Measurements from ENCODE around the gene TTLL9. TPM values are rescaled to one million over a fixed set of nuclear protein-coding genes. Genes with fewer than 3 reads are reported as not detected.

TTLL9 gene
- total RNA-seq, 1 donor from 2014 or later: 0.60 TPM

DNA sequence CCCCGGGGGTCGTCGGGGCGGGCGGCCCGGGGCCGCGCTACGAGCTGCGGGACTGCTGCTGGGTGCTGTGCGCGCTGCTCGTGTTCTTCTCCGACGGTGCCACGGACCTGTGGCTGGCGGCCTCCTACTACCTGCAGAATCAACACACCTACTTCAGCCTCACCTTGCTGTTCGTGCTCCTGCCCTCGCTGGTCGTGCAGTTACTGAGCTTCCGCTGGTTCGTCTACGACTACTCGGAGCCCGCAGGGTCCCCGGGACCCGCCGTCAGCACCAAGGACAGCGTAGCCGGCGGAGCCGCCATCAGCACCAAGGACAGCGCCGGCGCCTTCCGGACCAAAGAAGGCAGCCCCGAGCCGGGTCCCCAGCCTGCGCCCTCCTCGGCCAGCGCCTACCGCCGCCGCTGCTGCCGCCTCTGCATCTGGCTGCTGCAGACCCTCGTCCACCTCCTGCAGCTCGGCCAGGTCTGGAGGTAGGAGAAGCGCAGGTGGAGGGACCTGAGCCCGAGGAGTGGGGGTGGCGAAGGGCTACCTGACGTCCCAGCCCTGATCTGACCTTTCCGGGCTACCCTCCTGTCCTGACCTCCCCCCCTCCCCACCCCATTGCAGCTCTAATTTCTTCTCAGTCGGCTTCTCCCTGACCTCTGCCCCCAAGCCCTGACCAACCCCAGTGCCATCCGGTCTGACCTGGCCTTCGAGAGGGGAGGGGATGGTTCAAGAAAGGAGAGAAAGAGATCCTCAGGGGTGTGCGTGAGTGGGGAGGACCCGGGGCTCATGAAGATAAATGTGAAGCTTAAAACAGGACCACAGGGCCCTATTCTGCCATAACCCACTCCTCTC lies 98.1 kb downstream of the TTLL9 start:
- peaks cover 14% of the 10 kb centered on the region for H3K4me1 Mint-ChIP-seq
- H3K4me3 Mint-ChIP-seq: peak overlapping the region; percentile 85
- POLR2A ChIA-PET: no interaction called here
- no peaks in the 10 kb centered on the region for H3K9me3 Mint-ChIP-seq
- ATAC-seq (ENCODE audit: low read depth): peak; percentile 99
- CTCF ChIA-PET: interaction anchor here (0.6 kb wide), 1 partner anchor 16 kb away, joined by 3 read pairs; the partner anchor contains the start of gene PDRG1
- peak; percentile 86 for DNase-seq
- no peaks in the 10 kb centered on the region for H3K36me3 Mint-ChIP-seq (ENCODE audit: low read depth)
- peaks cover 45% of the 10 kb centered on the region for H3K27me3 Mint-ChIP-seq
- intact Hi-C loops (cut with micrococcal nuclease): loop anchor here (1.0 to 5.0 kb wide), 2 partner anchors 16 to 64 kb away; partner anchors contain the start of gene PDRG1
- H3K27ac Mint-ChIP-seq: peak overlapping the region; percentile 12
- TF ChIP-seq, protein P1, sequence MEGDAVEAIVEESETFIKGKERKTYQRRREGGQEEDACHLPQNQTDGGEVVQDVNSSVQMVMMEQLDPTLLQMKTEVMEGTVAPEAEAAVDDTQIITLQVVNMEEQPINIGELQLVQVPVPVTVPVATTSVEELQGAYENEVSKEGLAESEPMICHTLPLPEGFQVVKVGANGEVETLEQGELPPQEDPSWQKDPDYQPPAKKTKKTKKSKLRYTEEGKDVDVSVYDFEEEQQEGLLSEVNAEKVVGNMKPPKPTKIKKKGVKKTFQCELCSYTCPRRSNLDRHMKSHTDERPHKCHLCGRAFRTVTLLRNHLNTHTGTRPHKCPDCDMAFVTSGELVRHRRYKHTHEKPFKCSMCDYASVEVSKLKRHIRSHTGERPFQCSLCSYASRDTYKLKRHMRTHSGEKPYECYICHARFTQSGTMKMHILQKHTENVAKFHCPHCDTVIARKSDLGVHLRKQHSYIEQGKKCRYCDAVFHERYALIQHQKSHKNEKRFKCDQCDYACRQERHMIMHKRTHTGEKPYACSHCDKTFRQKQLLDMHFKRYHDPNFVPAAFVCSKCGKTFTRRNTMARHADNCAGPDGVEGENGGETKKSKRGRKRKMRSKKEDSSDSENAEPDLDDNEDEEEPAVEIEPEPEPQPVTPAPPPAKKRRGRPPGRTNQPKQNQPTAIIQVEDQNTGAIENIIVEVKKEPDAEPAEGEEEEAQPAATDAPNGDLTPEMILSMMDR (IDR thresholded peaks at IDR 0.05): no peak

DNA sequence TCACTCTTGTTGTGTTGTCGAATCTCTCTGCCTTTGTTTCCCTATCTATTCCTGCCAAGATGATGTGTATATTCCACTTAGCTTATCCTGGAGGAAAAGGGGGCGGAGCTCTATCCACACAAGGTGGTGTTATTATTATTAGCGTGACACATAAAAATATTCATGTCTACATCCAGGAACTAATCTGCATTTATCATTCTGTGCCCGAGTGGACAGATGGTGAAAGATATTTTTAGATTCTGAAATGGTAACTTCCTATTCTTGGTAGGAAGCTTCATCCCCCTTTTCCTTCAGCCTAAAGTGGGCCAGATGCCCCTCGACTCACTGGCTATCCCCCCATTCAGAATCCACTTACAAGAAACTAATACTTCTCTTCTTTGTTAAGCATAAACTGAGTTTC lies 99.6 kb downstream of the TTLL9 start:
- no peak overlapping the region for H3K27ac Mint-ChIP-seq
- H3K27me3 Mint-ChIP-seq: peaks cover 50% of the 10 kb centered on the region
- no peaks in the 10 kb centered on the region for H3K9me3 Mint-ChIP-seq
- intact Hi-C loops (cut with micrococcal nuclease): loop anchor here (5.0 kb wide), 1 partner anchor 62 kb away; no protein-coding TSS in a partner anchor
- H3K36me3 Mint-ChIP-seq (ENCODE audit: low read depth): no peaks in the 10 kb centered on the region
- ChIA-PET POLR2A (no interaction called here), CTCF (no interaction called here)
- TF ChIP-seq, protein P1 (IDR thresholded peaks at IDR 0.05): no peak
- H3K4me1 Mint-ChIP-seq: peaks cover 14% of the 10 kb centered on the region
- no peak overlapping the region for H3K4me3 Mint-ChIP-seq
- DNase-seq (no peak), ATAC-seq (ENCODE audit: low read depth) (no peak)

DNA sequence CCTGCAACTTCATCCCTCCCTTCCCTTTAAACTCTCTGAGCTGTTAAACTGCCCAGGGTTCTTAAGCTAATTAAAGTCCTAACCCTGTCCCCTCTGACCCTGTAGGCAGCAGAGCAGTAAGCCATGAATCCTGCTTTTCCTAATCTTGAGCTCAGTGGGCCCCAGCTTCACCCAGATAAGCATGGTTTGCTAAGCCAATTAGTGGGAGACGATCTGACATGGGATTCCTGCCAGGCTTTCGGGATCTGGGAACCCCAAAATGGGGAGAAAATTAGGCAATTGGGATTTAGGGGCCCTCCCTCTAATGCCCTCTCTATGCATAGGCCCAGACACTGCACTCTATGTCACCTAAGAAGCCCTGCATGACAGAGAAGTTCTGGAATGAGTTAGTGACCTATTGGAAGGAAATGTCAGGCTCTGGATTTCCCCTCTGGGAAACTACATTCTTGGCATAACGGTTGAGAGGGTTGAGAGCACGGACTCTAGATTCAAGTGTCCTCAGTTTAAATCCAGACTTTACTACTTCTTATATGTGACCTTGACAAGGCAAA lies 102.1 kb downstream of the TTLL9 start:
- Mint-ChIP-seq H3K36me3 (ENCODE audit: low read depth) (no peaks in the 10 kb centered on the region), H3K4me1 (peaks cover 9% of the 10 kb centered on the region), H3K9me3 (no peaks in the 10 kb centered on the region), H3K27ac (no peak overlapping the region), H3K4me3 (no peak overlapping the region), H3K27me3 (peaks cover 45% of the 10 kb centered on the region)
- TF ChIP-seq, protein P1 (IDR thresholded peaks at IDR 0.05): no peak
- POLR2A ChIA-PET: no interaction called here
- intact Hi-C loops (cut with micrococcal nuclease): no loop called here
- DNase-seq (no peak), ATAC-seq (ENCODE audit: low read depth) (no peak)
- CTCF ChIA-PET: interaction anchor here (1.6 kb wide), 1 partner anchor 21 kb away, joined by 3 read pairs; the partner anchor contains the start of gene PDRG1

DNA sequence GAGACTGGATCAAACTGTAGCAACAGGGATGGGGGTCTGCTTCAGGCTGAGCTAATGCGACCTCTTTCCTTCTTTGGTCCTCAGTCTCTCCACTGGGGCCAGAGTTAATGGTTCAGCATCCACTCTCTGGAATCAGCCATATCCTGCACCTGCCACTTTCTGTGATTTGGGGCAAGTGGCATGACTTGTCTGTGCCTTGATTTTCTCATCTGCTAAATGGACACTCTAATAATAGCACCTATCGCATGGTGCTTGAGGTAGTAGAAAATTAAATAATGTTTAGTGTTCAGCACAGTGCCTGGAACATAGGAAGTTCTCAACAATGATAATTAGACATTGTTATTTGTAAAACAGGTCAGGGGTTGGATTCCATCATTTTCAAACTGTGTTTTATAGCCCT lies 103.9 kb downstream of the TTLL9 start:
- Mint-ChIP-seq H3K27me3 (peaks cover 39% of the 10 kb centered on the region), H3K27ac (no peak overlapping the region), H3K4me1 (peaks cover 5% of the 10 kb centered on the region), H3K4me3 (no peak overlapping the region), H3K9me3 (no peaks in the 10 kb centered on the region), H3K36me3 (ENCODE audit: low read depth) (no peaks in the 10 kb centered on the region)
- POLR2A ChIA-PET: no interaction called here
- DNase-seq: no peak
- ATAC-seq (ENCODE audit: low read depth): no peak
- CTCF ChIA-PET: no interaction called here
- intact Hi-C loops (cut with micrococcal nuclease): no loop called here
- TF ChIP-seq, protein P1 (IDR thresholded peaks at IDR 0.05): no peak

DNA sequence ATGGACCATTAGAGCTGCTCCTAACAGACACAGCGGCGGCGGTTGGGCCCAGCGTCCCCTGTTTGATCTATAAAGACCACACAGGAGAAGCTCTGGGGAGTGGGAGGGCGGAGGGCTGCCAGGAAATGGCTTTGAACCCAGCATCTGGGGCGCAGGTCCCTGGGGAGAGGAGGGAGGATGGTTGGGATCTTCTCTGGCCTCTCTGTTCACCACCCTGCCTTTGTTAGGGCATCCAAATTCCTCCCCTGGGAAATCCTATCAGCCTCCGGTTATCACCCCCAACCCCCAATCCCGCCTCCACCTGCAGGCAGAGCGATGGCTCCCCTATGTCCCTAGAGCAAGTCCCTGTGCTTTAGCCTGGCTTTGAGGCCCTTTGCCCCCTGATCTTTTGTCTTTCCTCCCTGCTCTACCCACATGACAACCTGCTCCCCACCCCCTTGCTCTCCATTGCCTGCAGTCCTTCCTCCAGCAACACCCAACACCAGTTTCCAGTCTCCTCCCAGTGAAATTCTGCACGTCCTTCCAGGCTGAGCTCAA lies 104.6 kb downstream of the TTLL9 start:
- TF ChIP-seq, protein P1 (IDR thresholded peaks at IDR 0.05): no peak
- Mint-ChIP-seq H3K27me3 (peaks cover 38% of the 10 kb centered on the region), H3K9me3 (no peaks in the 10 kb centered on the region), H3K4me1 (peaks cover 5% of the 10 kb centered on the region), H3K27ac (no peak overlapping the region), H3K4me3 (no peak overlapping the region), H3K36me3 (ENCODE audit: low read depth) (no peaks in the 10 kb centered on the region)
- no peak for ATAC-seq (ENCODE audit: low read depth)
- ChIA-PET CTCF (no interaction called here), POLR2A (no interaction called here)
- intact Hi-C loops (cut with micrococcal nuclease): no loop called here
- DNase-seq: no peak
